Measurements from ENCODE around the gene TIMP2.
"Not testable (repeated sequence)": the region's sequence is repeated elsewhere in the genome, so short reads cannot be mapped to it uniquely, and the experiment has no call there.

The TIMP2 gene

GRCh38 chr17:78885956-78886355 lies 39.2 kb downstream of the TIMP2 start:
- FAIRE-seq: no peak

GRCh38 chr17:78884876-78885667 lies 40.1 kb downstream of the TIMP2 start:
- FAIRE-seq: no peak

DNA sequence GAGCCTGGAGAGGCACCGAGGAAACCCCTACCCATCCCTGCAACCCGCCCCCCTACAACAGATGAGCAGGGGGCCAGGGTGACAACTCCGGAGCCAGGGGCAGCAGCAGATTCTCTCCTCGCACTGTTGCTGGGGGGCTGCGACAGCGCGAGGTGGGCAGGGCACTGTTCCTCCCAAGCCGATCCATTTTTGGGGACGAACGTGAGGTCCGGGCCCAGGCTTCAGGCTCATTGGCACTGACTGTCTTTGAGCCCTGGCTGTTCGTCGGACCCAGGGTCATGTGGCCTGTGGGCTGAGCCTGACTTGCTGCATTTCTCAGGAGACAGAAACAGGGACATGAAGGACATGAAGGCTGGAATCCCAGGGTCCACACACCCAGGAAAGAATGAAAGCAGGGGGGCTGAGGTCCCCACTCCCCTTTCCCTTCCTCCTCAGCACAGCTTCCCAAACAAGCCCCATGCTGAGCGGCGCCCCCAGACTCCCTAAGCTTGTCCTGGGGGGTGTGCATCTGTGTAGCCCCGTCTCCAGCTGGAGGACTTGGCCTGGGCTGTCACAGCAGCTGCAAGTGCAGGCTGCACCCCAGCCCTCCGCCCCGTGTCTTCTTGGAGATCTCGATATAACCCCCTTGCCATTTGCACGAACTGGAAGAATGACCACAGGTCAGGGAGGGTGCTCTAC lies 40.9 kb downstream of the TIMP2 start:
- FAIRE-seq: no peak

DNA sequence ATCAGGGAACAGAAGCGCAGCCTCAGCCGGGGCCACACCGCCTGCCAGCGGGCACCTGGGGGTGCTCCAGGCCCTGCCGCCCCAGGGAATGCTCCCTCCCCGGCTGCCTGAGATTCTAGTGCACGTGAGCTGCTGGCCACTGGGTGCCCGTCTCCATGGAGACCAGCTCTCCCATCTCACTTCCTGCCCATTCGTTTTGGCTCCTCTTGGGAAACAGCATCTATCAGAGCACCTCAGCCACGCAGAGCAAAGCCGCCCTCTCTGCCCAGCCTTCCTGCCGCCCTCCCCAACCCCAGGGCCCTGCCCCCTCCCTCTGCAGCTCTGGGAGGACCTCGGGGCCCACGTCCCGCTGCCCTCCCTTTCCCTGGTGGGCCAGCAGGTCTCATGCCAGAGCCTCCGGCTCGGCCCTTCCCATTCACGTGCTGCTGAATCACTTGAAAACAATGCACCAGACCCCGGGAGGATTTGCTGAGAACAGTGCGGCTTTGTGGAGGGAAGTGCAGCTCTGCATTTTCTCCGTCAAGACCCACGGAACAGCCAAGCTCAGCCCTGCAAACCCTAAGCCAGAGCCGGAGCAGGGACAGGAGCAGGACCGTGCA lies 41.6 kb downstream of the TIMP2 start:
- no peak for FAIRE-seq

GRCh38 chr17:78883089-78883532 lies 42.1 kb downstream of the TIMP2 start:
- FAIRE-seq: no peak

DNA sequence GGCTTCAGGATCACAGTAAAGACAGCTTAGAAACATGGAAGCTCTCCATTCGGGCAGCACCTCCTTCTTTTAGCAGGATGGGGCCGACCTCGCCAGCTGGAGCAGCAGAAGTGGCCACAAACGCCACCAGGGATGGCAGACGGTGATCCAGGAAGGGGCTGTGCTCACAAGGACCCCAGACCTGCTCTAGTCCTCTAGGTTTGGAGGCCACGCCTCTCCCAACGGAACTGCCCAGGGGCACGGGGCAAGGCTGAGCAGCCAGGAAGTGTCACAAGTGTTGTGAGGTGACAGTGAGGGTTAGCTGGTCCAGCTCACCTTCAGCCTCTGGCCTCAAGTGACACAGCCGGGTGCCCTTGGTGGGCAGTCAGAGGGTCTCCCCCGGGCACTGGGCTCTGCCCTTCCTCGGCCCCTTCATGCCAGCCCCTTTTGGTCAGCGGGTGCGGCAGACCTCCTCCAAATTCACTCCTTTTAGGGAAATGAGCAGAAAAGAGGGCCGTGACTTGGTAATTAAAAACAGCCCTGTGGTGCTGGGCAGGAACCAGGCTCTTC lies 42.6 kb downstream of the TIMP2 start:
- FAIRE-seq: no peak

DNA sequence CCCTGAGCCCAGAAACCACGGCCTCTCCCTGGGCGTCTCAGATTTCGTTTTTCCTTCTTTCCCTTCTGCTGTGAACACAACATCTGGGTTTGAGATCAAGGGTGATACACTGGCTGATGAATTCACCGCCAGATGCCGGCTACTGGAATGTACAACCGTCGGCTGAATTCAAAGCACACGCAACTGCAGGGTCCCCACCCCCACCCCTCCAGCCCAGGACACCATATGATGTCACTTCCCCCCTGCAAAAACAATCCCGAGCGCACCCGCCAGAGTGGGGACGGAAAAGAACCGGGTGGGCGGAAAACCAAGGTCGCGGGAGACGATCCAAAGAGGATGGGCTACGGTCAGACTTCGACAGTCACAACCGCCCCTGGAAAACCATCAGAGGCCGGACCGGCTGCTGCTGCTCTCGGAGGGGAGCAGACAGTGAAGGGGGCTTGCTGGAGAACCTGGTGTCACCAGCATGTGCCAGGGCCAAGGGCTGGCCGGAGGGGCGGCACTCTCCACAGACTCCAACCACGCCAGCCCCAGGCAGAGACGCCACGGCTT lies 45.5 kb downstream of the TIMP2 start:
- no peak for FAIRE-seq

DNA sequence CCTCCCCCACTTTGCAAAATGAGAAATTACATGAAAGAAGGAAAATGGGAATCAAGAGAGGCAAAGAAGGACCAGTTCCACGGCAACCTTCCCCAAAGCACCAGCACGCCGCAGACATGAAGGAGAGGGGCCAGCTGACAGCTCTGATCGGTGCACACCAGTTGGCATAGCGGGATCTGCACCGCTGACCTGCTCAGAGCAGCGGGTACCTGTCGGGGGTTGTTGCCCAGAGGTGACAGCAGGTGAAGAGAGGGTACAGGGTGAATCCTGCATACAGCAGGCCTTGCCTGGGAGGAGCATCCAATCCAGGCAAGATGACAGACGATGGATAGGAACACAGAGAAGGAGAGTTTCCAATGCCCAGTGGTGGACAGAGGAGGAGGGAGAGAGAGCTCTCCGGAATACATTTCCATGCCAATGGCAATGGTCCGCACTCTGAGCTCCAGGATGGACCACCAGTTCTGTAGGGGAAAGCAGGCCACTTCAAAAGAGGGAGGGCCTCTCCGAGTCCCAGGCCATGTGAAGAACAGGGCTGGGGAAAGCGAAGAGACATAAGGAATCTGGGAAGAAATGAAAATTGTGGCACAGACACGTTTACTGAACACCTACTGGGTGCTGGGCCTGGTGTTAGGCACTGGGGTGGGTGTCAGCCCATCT lies 46.2 kb downstream of the TIMP2 start:
- FAIRE-seq: no peak

DNA sequence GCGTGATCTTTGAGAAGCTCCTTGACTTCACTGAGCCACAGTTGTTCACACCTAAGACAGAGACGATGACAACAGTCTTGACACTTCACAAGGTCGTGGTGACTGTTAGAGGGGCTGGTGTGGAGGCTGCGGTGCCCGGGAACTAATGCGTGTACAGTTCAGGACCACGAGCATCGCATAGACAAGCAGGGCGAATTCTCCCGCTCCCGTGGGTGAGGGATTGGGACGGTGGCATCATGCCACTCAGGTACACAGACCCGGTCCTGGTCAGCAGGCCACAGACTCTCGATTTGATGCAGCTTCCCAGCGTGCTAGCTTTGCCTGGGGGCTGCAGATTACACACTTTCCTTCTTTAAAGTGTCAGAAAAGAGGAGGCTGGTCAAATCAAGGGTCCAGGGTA lies 46.9 kb downstream of the TIMP2 start:
- no peak for FAIRE-seq

DNA sequence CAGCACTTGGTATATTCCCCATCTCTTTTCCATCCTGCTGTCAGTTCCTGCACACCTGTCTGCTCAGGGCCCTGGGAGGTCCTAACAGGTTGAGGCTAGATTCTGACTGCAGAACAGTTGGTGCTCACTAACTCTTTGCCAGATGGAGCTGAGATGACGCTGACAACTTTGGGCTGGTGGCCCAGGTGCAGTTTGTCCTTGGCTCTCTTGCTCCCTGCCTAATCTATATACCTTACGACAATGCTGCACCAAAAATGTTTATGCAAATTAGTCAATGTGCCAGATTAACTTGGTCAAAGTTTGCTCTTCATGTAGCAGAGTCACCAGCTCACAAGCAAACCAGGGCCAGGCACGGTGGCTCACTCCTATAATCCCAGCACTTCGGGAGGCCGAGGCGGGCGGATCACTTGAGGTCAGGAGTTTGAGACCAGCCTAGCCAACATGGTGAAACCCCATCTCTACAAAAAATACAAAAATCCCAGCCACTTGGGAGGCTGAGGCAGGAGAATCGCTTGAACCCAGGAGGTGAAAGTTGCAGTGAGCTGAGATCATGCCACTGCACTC lies 48.2 kb downstream of the TIMP2 start:
- FAIRE-seq: not testable (repeated sequence)

DNA sequence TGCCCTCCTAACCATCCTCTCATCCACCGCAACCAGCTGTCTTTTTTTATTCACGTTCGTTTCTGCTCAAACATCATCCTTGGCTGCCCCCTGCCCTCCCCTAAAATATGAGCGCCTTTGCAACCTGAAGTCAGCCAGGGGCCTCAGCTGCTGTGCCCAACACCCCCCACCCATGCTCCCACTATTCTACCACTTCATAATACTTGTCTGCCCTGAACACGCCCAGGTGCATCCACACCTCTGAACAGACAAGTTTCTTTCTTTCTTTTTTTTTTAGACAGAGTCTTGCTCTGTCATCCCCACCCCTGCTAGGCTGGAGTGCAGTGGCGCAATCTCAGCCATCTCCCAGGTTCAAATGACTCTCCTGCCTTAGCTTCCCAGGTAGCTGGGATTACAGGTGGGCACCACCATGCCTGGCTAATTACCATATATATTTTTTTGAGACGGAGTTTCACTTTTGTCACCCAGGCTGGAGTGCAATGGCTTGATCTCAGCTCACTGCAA lies 49.0 kb downstream of the TIMP2 start:
- FAIRE-seq: no peak

DNA sequence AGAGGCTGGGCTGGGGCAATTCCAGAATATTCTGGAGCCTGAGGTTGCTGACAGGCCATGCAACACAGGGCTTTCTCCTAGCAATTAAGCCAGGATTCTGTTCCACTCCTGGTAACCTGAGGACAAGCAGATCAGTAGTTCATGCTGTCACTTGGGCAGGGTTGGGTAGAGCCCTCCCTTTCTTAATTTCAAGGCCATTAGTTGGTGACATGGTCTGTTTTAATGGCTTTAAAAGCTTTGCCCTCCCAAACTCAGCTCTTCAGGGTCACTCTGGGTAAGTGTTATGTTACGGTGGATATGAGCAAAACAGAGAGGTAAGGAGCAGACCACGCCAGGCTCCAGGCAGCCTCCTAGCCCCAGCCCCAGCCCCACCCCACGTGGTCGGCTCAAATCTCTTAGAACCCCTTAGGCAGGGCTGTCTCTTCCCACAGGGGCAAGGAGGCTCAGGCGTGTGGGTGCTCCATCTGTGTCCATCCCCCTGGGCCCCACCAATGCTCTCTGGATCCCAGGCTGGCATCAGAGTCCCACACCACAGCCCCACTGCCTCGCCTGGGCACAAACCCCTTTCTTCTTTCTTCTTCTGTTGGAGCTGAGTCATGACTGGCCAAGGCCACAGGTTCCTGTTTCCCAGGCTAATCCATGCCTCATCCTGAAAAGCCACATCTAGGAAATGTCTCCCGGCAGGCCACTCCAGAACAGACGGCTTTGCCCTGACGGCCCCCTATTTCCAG lies 49.7 kb downstream of the TIMP2 start:
- FAIRE-seq: no peak

DNA sequence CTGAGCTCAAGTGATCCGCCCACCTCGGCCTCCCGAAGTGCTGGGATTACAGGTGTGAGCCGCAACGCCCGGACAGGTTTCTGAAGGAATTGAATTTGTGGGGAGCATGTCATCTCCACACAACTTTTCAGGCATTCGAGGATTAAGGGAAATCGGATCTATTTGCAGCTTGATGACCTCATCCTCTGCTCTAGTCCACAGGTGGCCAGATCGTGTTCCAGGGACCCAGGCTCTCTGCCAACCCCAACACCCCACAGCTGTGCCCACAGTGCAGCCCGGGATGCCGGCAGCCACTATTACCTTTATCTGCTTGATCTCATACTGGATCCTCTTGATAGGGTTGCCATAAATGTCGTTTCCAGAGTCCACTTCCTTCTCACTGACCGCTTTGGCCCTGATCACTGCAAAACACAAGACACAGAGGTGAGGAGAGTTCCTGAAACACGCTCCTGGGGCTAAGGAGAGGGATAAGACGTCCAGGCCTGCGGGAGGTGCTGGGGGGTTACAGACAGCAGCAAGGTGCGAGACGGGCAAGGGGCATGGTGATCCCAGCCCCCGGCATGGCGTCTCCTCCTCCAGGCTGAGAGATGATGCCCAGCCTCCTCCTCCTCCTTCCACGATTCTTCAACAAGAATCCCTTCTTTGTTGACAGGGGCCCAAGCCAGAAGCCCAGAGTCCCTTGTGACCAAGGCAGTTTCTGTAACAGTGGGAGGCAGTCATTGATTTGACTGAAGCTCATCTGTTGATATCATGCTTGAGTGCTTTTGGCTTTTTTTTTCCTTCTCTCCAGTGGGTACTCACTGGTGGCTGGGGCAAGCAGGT lies 51.5 kb downstream of the TIMP2 start:
- FAIRE-seq: no peak

- FAIRE-seq: no peak
These were observed 52.7 kb downstream of the TIMP2 start for GRCh38 chr17:78872486-78872885.

DNA sequence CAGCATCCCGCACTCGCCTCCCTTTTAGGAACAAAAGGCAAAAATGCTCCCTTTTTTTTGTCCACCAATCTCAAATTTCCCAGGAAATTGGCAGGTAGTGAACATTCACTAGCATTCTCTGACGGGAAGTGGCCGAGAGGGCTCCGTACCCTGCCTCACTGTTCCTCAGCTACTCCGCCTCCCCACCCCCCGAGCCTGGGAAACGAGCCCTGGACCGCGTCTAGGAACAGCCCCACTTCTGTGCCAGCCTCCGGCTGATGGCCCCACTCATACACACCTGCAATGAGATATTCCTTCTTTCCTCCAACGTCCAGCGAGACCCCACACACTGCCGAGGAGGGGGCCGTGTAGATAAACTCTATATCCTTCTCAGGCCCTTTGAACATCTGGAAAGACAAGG lies 54.6 kb downstream of the TIMP2 start:
- no peak for FAIRE-seq

DNA sequence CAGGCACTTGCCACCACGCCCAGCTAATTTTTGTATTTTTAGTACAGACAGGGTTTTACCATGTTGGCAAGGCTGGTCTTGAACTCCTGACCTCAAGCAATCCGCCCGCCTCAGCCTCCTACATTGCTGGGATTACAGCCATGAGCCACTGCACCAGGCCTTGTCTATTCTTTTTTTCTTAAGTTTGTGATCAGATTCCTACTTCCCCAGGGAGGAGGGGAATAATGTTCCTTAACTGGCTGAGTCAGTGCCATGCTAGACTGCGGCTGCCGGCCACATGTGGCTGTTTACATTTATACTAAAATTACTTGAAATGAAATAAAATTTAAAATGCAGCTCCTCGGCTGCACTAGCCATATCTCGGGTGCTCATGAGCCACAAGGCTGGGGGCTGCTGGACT lies 56.8 kb downstream of the TIMP2 start:
- no peak for FAIRE-seq

- not testable (repeated sequence) for FAIRE-seq
These were observed 58.1 kb downstream of the TIMP2 start for GRCh38 chr17:78867046-78867445.

DNA sequence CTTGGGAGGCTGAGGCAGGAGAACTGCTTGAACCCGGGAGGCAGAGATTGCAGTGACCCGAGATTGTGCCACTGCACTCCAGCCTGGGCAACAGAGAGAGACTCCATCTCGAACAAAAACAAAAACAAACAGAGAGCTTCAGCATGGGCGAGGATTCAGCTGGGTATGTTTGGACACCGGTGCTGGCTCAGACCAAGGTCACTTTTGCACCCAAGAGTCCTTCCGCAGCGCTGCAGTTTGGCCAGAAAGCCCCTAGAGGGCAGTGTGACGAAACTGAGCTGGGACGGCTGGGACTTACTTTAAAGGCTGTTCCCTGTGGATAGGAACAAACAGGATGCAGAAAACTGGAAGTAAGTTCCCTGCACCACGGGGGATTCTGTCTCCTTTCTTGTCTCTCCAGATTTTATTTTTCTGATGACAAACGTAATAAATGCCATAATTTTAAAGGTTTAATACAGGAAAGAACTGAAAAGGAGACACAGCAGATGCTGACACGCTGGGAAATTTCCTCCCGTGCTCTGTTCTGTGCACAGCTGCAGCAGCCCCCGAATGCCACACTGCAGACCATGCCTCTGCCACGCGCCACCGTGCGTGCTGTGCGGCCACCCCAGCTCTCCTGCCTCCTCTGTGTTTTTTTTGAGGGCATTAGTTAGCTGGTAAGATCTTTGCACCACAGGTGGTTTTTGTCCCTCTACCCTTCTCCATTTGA lies 59.4 kb downstream of the TIMP2 start:
- no peak for FAIRE-seq

DNA sequence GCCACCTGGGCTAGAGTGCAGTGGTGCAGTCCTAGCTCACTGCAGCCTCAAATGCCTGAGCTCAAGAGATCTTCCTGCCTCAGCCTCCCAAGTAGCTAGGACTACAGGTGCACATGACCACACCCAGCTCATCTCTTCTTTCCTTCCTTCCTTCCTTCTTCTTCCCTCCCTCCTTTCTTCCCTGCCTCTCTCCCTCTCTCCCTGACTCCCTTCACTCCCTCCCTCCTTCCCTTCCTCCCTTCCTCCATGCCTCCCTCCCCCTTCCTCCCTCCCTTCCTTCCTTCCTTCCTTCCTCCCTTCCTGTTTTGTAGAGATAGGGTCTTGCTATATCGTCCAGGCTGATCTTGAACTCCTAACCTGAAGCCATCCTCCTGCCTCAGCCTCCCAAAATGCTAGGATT lies 61.1 kb downstream of the TIMP2 start:
- FAIRE-seq: no peak
